Measurements from ENCODE around the gene SUCLG2.

GRCh38 chr3:67593761-67594234, 60.6 kb downstream of the SUCLG2 start:
- TF ChIP-seq POLR2A (IDR thresholded peaks at IDR 0.05; ENCODE audit: low read length) (no peak), GATA1 (IDR thresholded peaks at IDR 0.05; ENCODE audit: low read depth, low read length) (no peak)

Measured in erythroblast (primary cell).